Vein endothelial cell (primary cell): Measurements from ENCODE around the gene CD96. TPM values are rescaled to one million over a fixed set of nuclear protein-coding genes. Genes with fewer than 3 reads are reported as not detected.

Experiments
- total RNA-seq: library from RNA; depleted of rRNA; stranded (reverse); fragments of >200 nt; gene quantifications from 2 replicates; pipeline ENCODE4 v1.2.3, GENCODE V29; 2012

Gene CD96, protein sequence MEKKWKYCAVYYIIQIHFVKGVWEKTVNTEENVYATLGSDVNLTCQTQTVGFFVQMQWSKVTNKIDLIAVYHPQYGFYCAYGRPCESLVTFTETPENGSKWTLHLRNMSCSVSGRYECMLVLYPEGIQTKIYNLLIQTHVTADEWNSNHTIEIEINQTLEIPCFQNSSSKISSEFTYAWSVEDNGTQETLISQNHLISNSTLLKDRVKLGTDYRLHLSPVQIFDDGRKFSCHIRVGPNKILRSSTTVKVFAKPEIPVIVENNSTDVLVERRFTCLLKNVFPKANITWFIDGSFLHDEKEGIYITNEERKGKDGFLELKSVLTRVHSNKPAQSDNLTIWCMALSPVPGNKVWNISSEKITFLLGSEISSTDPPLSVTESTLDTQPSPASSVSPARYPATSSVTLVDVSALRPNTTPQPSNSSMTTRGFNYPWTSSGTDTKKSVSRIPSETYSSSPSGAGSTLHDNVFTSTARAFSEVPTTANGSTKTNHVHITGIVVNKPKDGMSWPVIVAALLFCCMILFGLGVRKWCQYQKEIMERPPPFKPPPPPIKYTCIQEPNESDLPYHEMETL
- not detected in 2 replicates for total RNA-seq

DNA sequence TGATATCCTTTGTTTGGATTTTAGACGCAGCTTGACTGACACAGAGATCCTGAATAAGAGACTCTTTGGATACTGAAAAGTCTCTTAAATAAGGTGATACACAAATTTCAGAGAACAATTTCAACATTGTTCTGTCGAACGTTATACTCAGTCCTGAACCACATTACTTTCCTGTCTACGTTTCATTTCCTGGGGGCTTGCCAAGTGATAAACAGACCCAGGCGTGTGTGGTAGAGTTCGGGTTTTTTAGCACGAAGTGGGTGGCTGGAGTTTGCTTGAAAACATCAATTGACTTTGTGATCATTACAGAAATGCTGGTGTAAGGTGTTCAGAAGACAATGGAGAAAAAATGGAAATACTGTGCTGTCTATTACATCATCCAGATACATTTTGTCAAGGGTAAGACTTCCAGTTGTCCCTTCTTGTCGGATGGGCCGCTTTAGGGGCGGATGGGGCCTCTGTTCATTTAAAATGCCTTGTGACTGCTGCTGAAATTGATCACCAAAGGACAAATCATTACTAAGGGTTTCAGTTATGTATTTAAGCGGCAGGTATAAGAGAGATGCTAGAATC lies at the start of gene CD96:
Gene CD96, plus strand, starts transcription at position 287 of the 573 bp plus-strand sequence. Its CDS starts 52 bp downstream, at position 339.

DNA sequence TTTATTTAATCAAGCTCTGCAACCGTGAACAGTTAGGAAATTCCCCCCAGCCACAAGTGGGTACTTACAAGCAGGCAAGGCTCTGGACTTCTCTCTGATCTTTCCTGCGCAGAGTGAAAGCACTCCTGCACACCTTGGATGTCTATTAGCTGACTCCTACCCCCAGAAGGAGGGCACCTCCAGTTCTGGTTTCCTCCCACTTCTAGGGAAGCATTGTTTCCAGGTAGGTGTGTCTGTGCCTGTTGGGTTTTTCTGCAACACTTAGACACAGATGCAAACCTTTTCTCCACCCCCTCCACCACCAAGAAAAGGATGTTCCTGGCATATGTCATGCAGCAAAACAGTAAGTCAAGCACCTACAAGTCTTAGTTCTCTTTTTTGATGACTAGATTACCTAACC lies 53.2 kb downstream of the CD96 start, which contains the start of gene ZBED2:
Gene ZBED2, minus strand, starts transcription at position 115 of the 400 bp plus-strand sequence. CDS start 1,145 bp downstream, outside the sequence.

Other genes starting within 250 kb of the CD96 start
- not detected in 2 replicates for gene ZBED2, start 53.1 kb downstream of the CD96 start, total RNA-seq
- gene PLCXD2, start 132.5 kb downstream of the CD96 start, total RNA-seq: 3.6 and 4.1 TPM in 2 replicates